Psoas muscle (tissue), 8 donors: ENCODE results near the gene ZCCHC7. TPM values are rescaled to one million over a fixed set of nuclear protein-coding genes. Genes with fewer than 3 reads are reported as not detected.
"Not testable (repeated sequence)": the region's sequence is repeated elsewhere in the genome, so short reads cannot be mapped to it uniquely, and the experiment has no call there.

ENCODE experiments used
- ATAC-seq, 4 donors: fragments of 200-7000 bp; cut with Tn5 transposase; one replicate each; pipeline ENCODE4 v1.9.1; 2020; ENCODE audit warnings: moderate library complexity in 3 of 4, mild to moderate bottlenecking in 2 of 4
- DNase-seq, 2 donors: peaks; one replicate each; pipeline ENCODE4 v3.0.0-alpha.2; 2020
- H3K27ac ChIP-seq: fragments of 200-600 bp; one replicate; pipeline ENCODE4 v1.8.0; 2022
- H3K27me3 ChIP-seq, 3 donors: fragments of 200-600 bp in 1 of 3; one replicate each; pipeline versions ENCODE4 v1.6.1 to v1.8.0; 2013 to 2022; ENCODE audit warnings: low read length in 2 of 3, mild to moderate bottlenecking in 2 of 3, moderate library complexity in 1 of 3; ENCODE audit not compliant: insufficient read depth in 3 of 3
- H3K36me3 ChIP-seq, 2 donors: fragments of 200-600 bp in 1 of 2; one replicate each; pipeline versions ENCODE4 v1.6.1 to v1.8.0; 2013 to 2022; ENCODE audit warnings: low read depth in 1 of 2, mild to moderate bottlenecking in 1 of 2, moderate library complexity in 1 of 2; ENCODE audit not compliant: insufficient read depth in 1 of 2
- H3K4me1 ChIP-seq: fragments of 200-600 bp; one replicate; pipeline ENCODE4 v1.8.0; 2022
- H3K4me3 ChIP-seq: fragments of 200-600 bp; one replicate; pipeline ENCODE4 v1.8.0; 2022; ENCODE audit warnings: mild to moderate bottlenecking
- H3K9me3 ChIP-seq: fragments of 200-600 bp; one replicate; pipeline ENCODE4 v1.8.0; 2022
- CTCF ChIP-seq: fragments of 200-600 bp; IDR thresholded peaks from one replicate; pipeline ENCODE4 v1.8.0; 2022; ENCODE audit warnings: antibody characterized with exemption
- WGBS, 3 donors: extraction: QIAGEN DNeasy Blood & Tissue Kit; methylation state at CpG; one replicate each; pipeline versions ENCODE4 v1.1.6 to v1.1.7; 2013; 5-methylcytosine and 5-hydroxymethylcytosine counted together
- intact Hi-C, 2 donors: fragments of 100-400 bp; cut with DNase I; formaldehyde crosslinking; loops; one replicate each; pipeline versions ENCODE4 v1.11.0 to v1.14.2; 2022
- long read RNA-seq, 2 donors: library from polyadenylated mRNA; unstranded; transcript quantifications; one replicate each; pipeline ENCODE4 v2.0.0, GENCODE V29; 2021
- polyA plus RNA-seq, 3 donors: library from polyadenylated mRNA; stranded (reverse); fragments of 200-250 nt; gene quantifications; one replicate each; pipeline ENCODE4 v1.2.3, GENCODE V29; 2013
- total RNA-seq, 4 donors: library from RNA; stranded (reverse); fragmentation: NEBNext Ultra II Directional in 2 of 4; extraction: Animal tissue kit (Norgen Biotek cat#: 25700) in 2 of 4; gene quantifications; one replicate each; pipeline versions ENCODE4 v1.2.1 to v1.2.4, GENCODE V29; 2021 to 2023
- donor health status: healthy with polysubstance abuse.
- donor health status: DM: no; HTN: no; CAD: no; lungs with moderate emphysema.
- donor health status: Bipolar disorder and iron deficiency.
- donor health status: healthy.
- donor health status: DM: yes; HTN: yes; CAD: no.
- donor health status: DM: no; HTN: no; CAD: no.
- donor health status: DM: no; HTN: no; CAD: no.
- donor health status: DM: yes; HTN: yes; CAD: no.

Gene ZCCHC7
- total RNA-seq = 10 to 100 TPM in 1 of 4 donors, 1 to 10 TPM in 3; 6.9 to 10.3 (median 8.0) TPM
- 1 to 10 TPM; 6.2 to 7.3 (median 6.4) TPM for polyA plus RNA-seq
- long read RNA-seq, donor 1, partial matches to known transcripts = 2 of 8 reads
- long read RNA-seq, donor 1, other reads (novel, unspliced or antisense) = 3 of 8 reads
- long read RNA-seq, donor 2, transcript ZCCHC7-202 (9 exons, 2,619 nt) = major isoform, 5 of 9 reads
- long read RNA-seq, donor 2, partial matches to known transcripts = 1 of 9 reads
- long read RNA-seq, donor 2, other reads (novel, unspliced or antisense) = 3 of 9 reads

DNA sequence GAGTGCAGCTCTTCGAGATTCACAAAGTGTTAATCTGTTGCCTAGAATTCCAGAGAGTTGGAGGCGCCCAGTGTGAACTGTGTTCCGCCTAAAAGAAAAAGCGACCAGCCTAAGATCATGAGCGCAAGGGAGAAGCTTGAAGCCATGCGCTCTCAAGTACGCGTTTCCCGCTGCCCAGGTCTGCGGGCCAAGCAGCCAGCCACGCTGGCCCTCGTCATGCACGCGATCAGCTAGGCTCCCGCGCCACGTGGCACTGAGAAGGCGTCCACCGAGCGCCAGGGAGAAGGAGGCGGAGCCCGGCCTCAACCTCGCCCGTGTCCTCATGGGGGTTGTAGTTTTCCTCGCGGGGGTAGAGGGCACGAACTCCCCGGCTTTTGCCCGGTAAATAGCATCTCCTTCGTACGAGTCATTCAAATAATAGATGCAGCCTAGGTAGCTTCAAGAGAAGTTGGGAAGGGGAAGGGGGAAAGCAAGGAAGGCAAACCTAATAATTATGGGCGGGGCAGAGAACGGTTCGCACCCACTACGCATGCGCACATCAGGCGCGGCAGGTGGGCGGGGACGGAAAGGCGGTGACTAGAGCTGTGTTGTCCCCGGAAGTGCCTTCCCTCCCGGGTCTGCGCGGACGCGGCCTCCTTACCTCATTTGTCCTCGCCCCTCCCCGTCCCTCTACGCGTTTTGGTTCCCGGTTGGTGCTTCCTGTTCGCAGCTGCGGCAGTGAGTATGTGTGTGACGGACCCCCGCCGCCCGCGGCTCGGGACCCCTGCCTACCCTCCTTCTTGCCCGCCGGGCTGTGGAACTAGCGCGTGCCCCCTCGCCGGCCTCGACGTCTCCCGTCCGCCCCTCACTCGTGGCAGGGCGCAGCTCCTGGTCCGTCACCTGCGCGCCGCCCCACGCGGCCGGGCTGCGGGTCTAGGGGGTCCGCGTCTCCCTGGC is at the start of gene ZCCHC7:
TSS of gene ZCCHC7 (plus strand) at position 668 of the 936 bp plus-strand sequence.
- WGBS, 3 donors = 4% methylated on average over 70 to 82 of the region's 82 CpGs
- no peak for TF ChIP-seq CTCF
- DNase-seq (peak; percentile 96 to 98), ATAC-seq (peak; percentile 98 to 99 (median 98))
- no peaks in the 10 kb centered on the region for H3K9me3 ChIP-seq
- H3K27me3 ChIP-seq = no peaks in the 10 kb centered on the region
- H3K27ac ChIP-seq = peak within 1 kb of the TSS; percentile 95
- intact Hi-C loops = loop anchor here (2.0 to 5.0 kb wide), 2 partner anchors 39 to 43 kb away; no protein-coding TSS in a partner anchor
- peaks cover 8% of the 10 kb centered on the region for H3K4me1 ChIP-seq
- H3K4me3 ChIP-seq = peak within 1 kb of the TSS; percentile 86
- H3K36me3 ChIP-seq = no peaks in the 10 kb centered on the region

DNA sequence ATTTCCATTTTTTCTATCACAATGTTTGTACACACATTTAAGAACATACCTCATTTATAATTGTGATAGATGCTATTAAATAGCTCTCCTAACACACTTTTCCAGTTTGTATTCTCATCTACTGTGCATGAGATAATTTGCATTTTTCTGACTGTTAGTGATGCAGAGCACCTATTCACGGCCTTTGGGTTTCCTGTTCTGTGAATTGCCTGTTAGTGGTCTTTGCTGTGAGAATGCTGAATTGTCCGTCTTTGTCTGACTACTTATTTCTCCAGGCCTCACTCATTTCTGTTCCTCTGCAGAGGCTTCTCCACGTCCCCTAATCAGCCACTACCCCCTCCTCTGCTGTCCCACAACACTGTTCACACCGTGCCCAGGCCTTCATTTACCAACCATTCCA is 45.6 kb upstream of the ZCCHC7 start:
- not testable (repeated sequence) for H3K27me3 ChIP-seq, H3K36me3 ChIP-seq, DNase-seq, H3K4me3 ChIP-seq, H3K9me3 ChIP-seq, ATAC-seq, H3K4me1 ChIP-seq, H3K27ac ChIP-seq
- 69 to 71% (median 71%) methylated on average over 4 of the region's 4 CpGs for WGBS, 3 donors
- intact Hi-C loops = loop anchor here in 1 of 2 donors (5.0 kb wide), 1 partner anchor 48 kb away; the partner anchor contains the start of gene ZCCHC7

- H3K4me3 ChIP-seq = peak overlapping the region; percentile 79
- H3K9me3 ChIP-seq = no peaks in the 10 kb centered on the region
- peak overlapping the region; percentile 88 for H3K27ac ChIP-seq
- ATAC-seq (peak; percentile 97 to 99 (median 98)), DNase-seq (peak; percentile 92 to 96)
- H3K4me1 ChIP-seq = peaks cover 9% of the 10 kb centered on the region
- intact Hi-C loops = loop anchor here (2.0 to 5.0 kb wide), 2 partner anchors 41 to 43 kb away; partner anchors contain the start of gene ZCCHC7 (in 2 of the 2)
- 2% methylated on average over 60 to 63 of the region's 63 CpGs for WGBS, 3 donors
- no peak for TF ChIP-seq CTCF
- H3K27me3 ChIP-seq = no peaks in the 10 kb centered on the region
- no peaks in the 10 kb centered on the region for H3K36me3 ChIP-seq
Observed at GRCh38 chr9:37079370-37080164, 40.8 kb upstream of the ZCCHC7 start.

DNA sequence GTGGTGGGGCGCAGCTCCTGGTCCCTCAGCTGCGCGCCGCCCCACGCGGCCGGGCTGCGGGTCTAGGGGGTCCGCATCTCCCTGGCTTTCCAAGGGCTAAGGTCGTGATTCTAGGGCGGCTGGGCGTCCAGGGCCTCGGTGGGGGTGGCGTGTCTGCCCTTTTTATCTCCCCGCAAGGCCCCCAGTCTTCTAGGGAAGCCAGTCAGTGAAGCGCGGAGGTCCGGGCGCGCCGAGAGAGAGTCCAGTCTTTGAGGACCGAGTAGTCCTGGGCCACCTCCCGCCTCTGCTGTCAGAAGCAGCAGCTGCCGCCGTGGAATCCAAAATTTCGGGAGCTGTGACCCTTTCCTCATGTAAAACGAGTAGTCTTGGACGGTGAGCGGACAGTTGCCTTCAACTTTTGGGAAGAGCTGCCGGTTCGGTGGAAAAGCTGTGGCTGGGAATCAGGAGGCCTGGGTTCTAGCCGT is 40.2 kb upstream of the ZCCHC7 start:
- intact Hi-C loops = loop anchor here in 1 of 2 donors (2.0 kb wide), 1 partner anchor 41 kb away; the partner anchor contains the start of gene ZCCHC7
- Histone ChIP-seq H3K27ac (peak overlapping the region; percentile 88), H3K4me3 (peak overlapping the region; percentile 79)
- not testable (repeated sequence) for H3K9me3 ChIP-seq, H3K36me3 ChIP-seq, H3K4me1 ChIP-seq, H3K27me3 ChIP-seq
- ATAC-seq (peak; percentile 34 to 60 (median 46)), DNase-seq (peak in 1 of 2 donors; percentile 46)
- WGBS, 3 donors = 0 to 1% (median 1%) methylated on average over 32 of the region's 32 CpGs

DNA sequence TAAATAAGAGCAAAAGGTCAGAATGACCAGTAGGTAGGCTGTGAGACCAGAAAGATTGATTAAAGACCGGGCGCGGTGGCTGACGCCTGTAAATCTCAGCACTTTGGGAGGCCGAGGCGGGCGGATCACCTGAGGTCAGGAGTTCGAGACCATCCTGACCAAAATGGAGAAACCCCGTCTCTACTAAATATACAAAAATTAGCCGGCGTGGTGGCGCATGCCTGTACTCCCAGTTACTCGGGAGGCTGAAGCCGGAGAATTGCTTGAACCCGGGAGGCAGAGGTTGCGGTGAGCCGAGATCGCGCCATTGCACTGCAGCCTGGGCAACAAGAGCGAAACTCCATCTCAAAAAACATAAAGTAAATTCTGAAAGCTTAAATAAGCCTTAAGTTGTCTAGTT is 38.9 kb upstream of the ZCCHC7 start:
- not testable (repeated sequence) for H3K36me3 ChIP-seq, H3K4me3 ChIP-seq, H3K27ac ChIP-seq, DNase-seq, ATAC-seq, H3K27me3 ChIP-seq, H3K4me1 ChIP-seq, H3K9me3 ChIP-seq
- intact Hi-C loops = loop anchor here in 1 of 2 donors (2.0 kb wide), 1 partner anchor 39 kb away; the partner anchor contains the start of gene ZCCHC7
- WGBS, 3 donors = 97 to 98% (median 98%) methylated on average over 19 to 20 of the region's 20 CpGs
